Fibroblast of the aortic adventitia (primary cell): ENCODE measurements around the gene NARF. TPM values are rescaled to one million over a fixed set of nuclear protein-coding genes. Genes with fewer than 3 reads are reported as not detected.
"Not testable (repeated sequence)": the region's sequence is repeated elsewhere in the genome, so short reads cannot be mapped to it uniquely, and the experiment has no call there.

Experiments
- DNase-seq: peaks from one replicate; pipeline ENCODE4 v3.0.0-alpha.2; 2010; ENCODE audit warnings: low read depth
- H3K4me3 ChIP-seq: 2 replicates; pipeline ENCODE4 v1.5.1; 2011; ENCODE audit warnings: low read depth, mild to moderate bottlenecking, control low read depth, low read length, moderate library complexity
- total RNA-seq: library from RNA; depleted of rRNA; stranded (reverse); fragments of >200 nt; gene quantifications from 2 replicates; pipeline ENCODE4 v1.2.3, GENCODE V29; 2012; ENCODE audit warnings: low replicate concordance
- TF ChIP-seq, protein P1 (sequence below): IDR thresholded peaks from 2 replicates; pipeline ENCODE4 v1.5.1; 2011; ENCODE audit warnings: mild to moderate bottlenecking, low read length, control low read depth, inconsistent platforms; ENCODE audit not compliant: insufficient read depth

The NARF gene
- total RNA-seq, 1 donor: 35.0 TPM

DNA sequence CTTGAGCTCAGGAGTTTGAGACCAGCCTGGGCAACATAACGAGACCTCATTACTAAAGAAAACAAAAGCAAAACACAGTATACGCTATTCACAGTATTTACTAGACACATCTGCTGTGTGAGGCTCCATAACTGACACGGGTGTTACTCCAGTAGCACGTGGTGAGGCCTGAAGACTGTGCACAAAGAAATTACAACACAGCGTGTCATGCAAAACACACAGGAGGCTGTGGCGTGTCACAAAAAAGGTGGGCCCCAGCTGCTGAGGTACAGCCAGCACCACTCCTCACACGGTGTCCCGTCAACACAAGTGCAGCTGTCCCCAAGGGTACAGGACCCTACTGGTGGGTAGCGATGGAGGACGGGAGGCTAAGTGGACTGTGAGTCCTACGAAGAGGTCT is 10.7 kb upstream of the NARF start:
- H3K4me3 ChIP-seq: no peak overlapping the region
- TF ChIP-seq, protein P1, sequence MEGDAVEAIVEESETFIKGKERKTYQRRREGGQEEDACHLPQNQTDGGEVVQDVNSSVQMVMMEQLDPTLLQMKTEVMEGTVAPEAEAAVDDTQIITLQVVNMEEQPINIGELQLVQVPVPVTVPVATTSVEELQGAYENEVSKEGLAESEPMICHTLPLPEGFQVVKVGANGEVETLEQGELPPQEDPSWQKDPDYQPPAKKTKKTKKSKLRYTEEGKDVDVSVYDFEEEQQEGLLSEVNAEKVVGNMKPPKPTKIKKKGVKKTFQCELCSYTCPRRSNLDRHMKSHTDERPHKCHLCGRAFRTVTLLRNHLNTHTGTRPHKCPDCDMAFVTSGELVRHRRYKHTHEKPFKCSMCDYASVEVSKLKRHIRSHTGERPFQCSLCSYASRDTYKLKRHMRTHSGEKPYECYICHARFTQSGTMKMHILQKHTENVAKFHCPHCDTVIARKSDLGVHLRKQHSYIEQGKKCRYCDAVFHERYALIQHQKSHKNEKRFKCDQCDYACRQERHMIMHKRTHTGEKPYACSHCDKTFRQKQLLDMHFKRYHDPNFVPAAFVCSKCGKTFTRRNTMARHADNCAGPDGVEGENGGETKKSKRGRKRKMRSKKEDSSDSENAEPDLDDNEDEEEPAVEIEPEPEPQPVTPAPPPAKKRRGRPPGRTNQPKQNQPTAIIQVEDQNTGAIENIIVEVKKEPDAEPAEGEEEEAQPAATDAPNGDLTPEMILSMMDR: no peak
- DNase-seq: no peak

- TF ChIP-seq, protein P1: no peak
- peak overlapping the region; percentile 95 for H3K4me3 ChIP-seq
- DNase-seq: no peak
Measured at GRCh38 chr17:82449131-82449882, 9.2 kb upstream of the NARF start.

DNA sequence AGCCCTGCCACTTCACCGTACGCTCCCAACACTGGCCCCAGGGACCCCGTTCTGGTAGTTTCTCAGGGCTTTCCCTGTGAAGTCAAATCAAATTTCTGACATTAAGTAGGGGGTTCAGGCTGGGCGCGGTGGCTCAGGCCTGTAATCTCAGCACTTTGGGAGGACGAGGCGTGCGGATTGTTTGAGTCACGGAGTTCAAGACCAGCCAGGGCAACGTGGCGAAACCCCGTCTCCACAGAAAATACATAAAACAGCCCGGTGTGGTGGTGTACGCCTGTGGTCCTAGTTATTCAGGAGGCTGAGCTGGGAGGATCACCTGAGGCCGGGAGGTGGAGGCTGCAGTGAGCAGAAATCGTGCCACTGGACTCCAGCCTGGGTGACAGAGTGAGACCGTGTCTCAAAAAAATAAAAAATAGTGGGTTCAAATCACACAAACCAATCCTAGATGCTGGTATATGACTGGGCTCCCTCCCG is 8.6 kb upstream of the NARF start:
- TF ChIP-seq, protein P1: no peak
- H3K4me3 ChIP-seq: peak overlapping the region; percentile 95
- DNase-seq: no peak

DNA sequence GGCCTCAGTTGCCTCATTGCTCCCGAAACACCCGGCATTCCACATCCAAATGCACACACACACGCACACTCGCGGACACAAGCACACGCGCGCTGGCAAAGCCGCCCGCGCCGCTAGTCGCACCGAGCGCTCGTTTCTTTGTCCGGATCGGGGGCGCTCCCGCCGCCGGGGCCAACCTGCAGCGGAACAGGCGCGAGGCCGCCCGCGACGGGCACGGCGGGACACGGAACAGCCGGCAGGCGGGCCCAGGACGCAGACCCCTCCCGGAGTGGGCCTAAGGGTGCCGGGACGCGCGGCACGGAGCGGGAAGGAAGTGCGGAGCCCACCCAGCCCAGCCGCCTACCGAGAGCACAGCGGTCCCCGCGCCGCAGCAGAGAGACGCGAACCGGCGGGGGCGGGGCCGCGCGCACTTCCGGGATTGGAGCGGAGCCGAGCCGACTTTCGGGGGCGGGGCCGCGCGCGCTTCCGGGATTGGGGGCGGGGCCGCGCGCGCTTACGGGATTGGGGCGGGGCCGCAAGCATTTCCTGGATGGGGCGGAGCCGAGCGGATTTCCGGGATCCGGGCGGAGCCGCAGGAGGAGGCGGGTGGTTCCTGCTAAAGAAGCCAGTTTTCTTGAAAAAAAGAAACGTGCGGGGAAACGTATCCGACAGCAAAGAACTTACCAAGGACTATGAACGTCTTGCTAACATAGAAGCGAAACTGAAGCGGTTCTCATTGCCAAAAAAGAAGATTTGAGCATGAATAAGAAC is 8.0 kb upstream of the NARF start, which contains the start of gene CYBC1:
TSS of gene CYBC1 (minus strand) at position 396 of the 750 bp plus-strand sequence. CDS start 1,498 bp downstream, outside the sequence.
- H3K4me3 ChIP-seq: peak within 1 kb of the TSS; percentile 95
- TF ChIP-seq, protein P1: no peak
- DNase-seq: peak; percentile 96

GRCh38 chr17:82452162-82452561 is 6.4 kb upstream of the NARF start:
- no peak overlapping the region for H3K4me3 ChIP-seq
- no peak for DNase-seq
- TF ChIP-seq, protein P1: no peak

- H3K4me3 ChIP-seq, DNase-seq: not testable (repeated sequence)
Measured at GRCh38 chr17:82453151-82453550, 5.4 kb upstream of the NARF start.

- DNase-seq, H3K4me3 ChIP-seq: not testable (repeated sequence)
Measured at GRCh38 chr17:82453706-82454105, 4.8 kb upstream of the NARF start.
